IMR-90 (cell line): ENCODE data around the gene SHROOM4. TPM values are rescaled to one million over a fixed set of nuclear protein-coding genes. Genes with fewer than 3 reads are reported as not detected.

Source experiments
- ATAC-seq: fragments of 200-7000 bp; cut with Tn5 transposase; 2 replicates; pipeline ENCODE4 v1.9.1; 2020; ENCODE audit warnings: low read depth, mild to moderate bottlenecking, moderate library complexity
- BruUV-seq: library from RNA; stranded (reverse); fragments of 400-500 nt; replicated peaks from 2 replicates; lab custom pipeline; 2021; lab: Mats Ljungman, UMichigan
- CTCF ChIA-PET: fragments of 300-600 bp; formaldehyde crosslinking; extraction: SDS; loops from one replicate; lab custom pipeline; 2021; ENCODE audit warnings: antibody characterized with exemption; lab: Yijun Ruan, JAX
- POLR2A ChIA-PET: fragments of 300-600 bp; sonication (Branson Sonifier 250); formaldehyde crosslinking; loops from one replicate; lab custom pipeline; 2022; ENCODE audit warnings: antibody characterized with exemption; ENCODE audit not compliant: unreplicated experiment; lab: Charles Lee
- DNase-seq: peaks from one replicate; pipeline ENCODE4 v3.0.0; 2013
- H2AFZ ChIP-seq: replicated peaks from 2 replicates; pipeline ENCODE3; 2013; ENCODE audit warnings: low read length, mild to moderate bottlenecking; ENCODE audit not compliant: poor library complexity
- H2AK5ac ChIP-seq: 2 replicates; pipeline ENCODE4 v1.6.1; 2013; ENCODE audit warnings: low read depth, low read length, inconsistent platforms
- H2AK9ac ChIP-seq: replicated peaks from 2 replicates; pipeline ENCODE3; 2013; ENCODE audit warnings: mild to moderate bottlenecking, low read depth, low read length, moderate library complexity; ENCODE audit not compliant: poor library complexity
- H2BK120ac ChIP-seq: 2 replicates; pipeline ENCODE4 v1.6.1; 2013; ENCODE audit warnings: low read depth, low read length, inconsistent platforms
- H2BK15ac ChIP-seq: 3 replicates; pipeline ENCODE4 v1.6.1; 2013; ENCODE audit warnings: low read depth, low read length, inconsistent platforms
- H2BK20ac ChIP-seq: 2 replicates; pipeline ENCODE4 v1.6.1; 2013; ENCODE audit warnings: low read depth, mild to moderate bottlenecking, inconsistent platforms, low read length, moderate library complexity
- H2BK5ac ChIP-seq: 2 replicates; pipeline ENCODE4 v1.6.1; 2013; ENCODE audit warnings: mild to moderate bottlenecking, low read depth, low read length, inconsistent platforms; ENCODE audit not compliant: poor library complexity, severe bottlenecking
- H3K14ac ChIP-seq: replicated peaks from 2 replicates; pipeline ENCODE4 v1.6.1; 2013; ENCODE audit warnings: low read depth, low read length, inconsistent platforms
- H3K18ac ChIP-seq: 2 replicates; pipeline ENCODE4 v1.6.1; 2013; ENCODE audit warnings: low read depth, low read length, control low read depth
- H3K23ac ChIP-seq: 2 replicates; pipeline ENCODE4 v1.6.1; 2013; ENCODE audit warnings: low read depth, low read length, inconsistent platforms
- H3K27ac ChIP-seq: 2 replicates; pipeline ENCODE4 v1.5.1; 2013; ENCODE audit warnings: mild to moderate bottlenecking, control low read depth, low read length; ENCODE audit not compliant: insufficient read depth
- H3K27me3 ChIP-seq: 2 replicates; pipeline ENCODE4 v1.6.1; 2013; ENCODE audit warnings: low read length; ENCODE audit not compliant: control insufficient read depth, insufficient read depth
- H3K36me3 ChIP-seq: 2 replicates; pipeline ENCODE4 v1.6.1; 2013; ENCODE audit warnings: low read length, mixed read lengths; ENCODE audit not compliant: control insufficient read depth, insufficient read depth
- H3K4ac ChIP-seq: 2 replicates; pipeline ENCODE4 v1.6.1; 2013; ENCODE audit warnings: low read depth, low read length, inconsistent platforms
- H3K4me1 ChIP-seq: 2 replicates; pipeline ENCODE4 v1.6.1; 2013; ENCODE audit warnings: low read length, mixed read lengths; ENCODE audit not compliant: control insufficient read depth, insufficient read depth
- H3K4me2 ChIP-seq: 2 replicates; pipeline ENCODE4 v1.6.1; 2013; ENCODE audit warnings: low read depth, mild to moderate bottlenecking, control low read depth, low read length, moderate library complexity
- H3K4me3 ChIP-seq: 2 replicates; pipeline ENCODE4 v1.5.1; 2013; ENCODE audit warnings: low read depth, mild to moderate bottlenecking, control low read depth, low read length, moderate library complexity; ENCODE audit not compliant: insufficient read depth
- H3K56ac ChIP-seq: 2 replicates; pipeline ENCODE4 v1.6.1; 2013; ENCODE audit warnings: low read length, inconsistent platforms; ENCODE audit not compliant: insufficient read depth; ENCODE audit errors: extremely low read depth
- H3K79me1 ChIP-seq, 2 experiments: 2 replicates each; pipeline ENCODE4 v1.6.1; 2013; ENCODE audit warnings: low read length in 2 of 2, inconsistent platforms in 1 of 2, low read depth in 1 of 2
- H3K9ac ChIP-seq: 2 replicates; pipeline ENCODE4 v1.6.1; 2013; ENCODE audit warnings: low read depth, low read length, control low read depth
- H3K9me1 ChIP-seq: 2 replicates; pipeline ENCODE4 v1.6.1; 2013; ENCODE audit warnings: low read length, inconsistent platforms; ENCODE audit not compliant: insufficient read depth
- H3K9me3 ChIP-seq: 2 replicates; pipeline ENCODE4 v1.6.1; 2013; ENCODE audit warnings: low read length; ENCODE audit not compliant: control insufficient read depth, insufficient read depth
- H4K20me1 ChIP-seq: 2 replicates; pipeline ENCODE4 v1.6.1; 2013; ENCODE audit warnings: low read length, inconsistent platforms; ENCODE audit not compliant: insufficient read depth
- H4K5ac ChIP-seq: 2 replicates; pipeline ENCODE4 v1.6.1; 2013; ENCODE audit warnings: mild to moderate bottlenecking, low read depth, low read length, control low read depth
- H4K8ac ChIP-seq, 2 experiments: 2 replicates each; pipeline ENCODE4 v1.6.1; 2013; ENCODE audit warnings: low read depth in 2 of 2, low read length in 2 of 2, control low read depth in 1 of 2, inconsistent platforms in 1 of 2
- H4K91ac ChIP-seq: 2 replicates; pipeline ENCODE4 v1.6.1; 2013; ENCODE audit warnings: low read depth, low read length, inconsistent platforms; ENCODE audit not compliant: insufficient read depth
- CEBPB ChIP-seq: IDR thresholded peaks from 2 replicates; pipeline ENCODE4 v1.6.1; 2012; ENCODE audit warnings: low read depth, low read length, improper control_type of control experiment
- WGBS, 2 experiments: methylation state at CpG; one replicate each; pipeline versions ENCODE4 v1.1.5 to v1.1.7; 2013; ENCODE audit warnings: missing lambda C conversion rate in 2 of 2; ENCODE audit not compliant: insufficient read length in 1 of 2; ENCODE audit errors: extremely low coverage in 2 of 2; 5-methylcytosine and 5-hydroxymethylcytosine counted together
- dilution Hi-C: fragments of 300-500 bp; cut with HindIII; formaldehyde crosslinking; loops from one replicate; pipeline ENCODE4 v1.14.3; 2018; ENCODE audit warnings: low sequenced_read_pairs; ENCODE audit not compliant: unreplicated experiment
- in situ Hi-C: fragments of 300-500 bp; cut with MboI; formaldehyde crosslinking; loops from 3 replicates; pipeline ENCODE4 v1.14.3; 2019; ENCODE audit warnings: low sequenced_read_pairs, inconsistent platforms, mixed read lengths
- intact Hi-C: fragments of 100-400 bp; cut with micrococcal nuclease; formaldehyde crosslinking; loops from 2 replicates; pipeline ENCODE4 v1.10.0; 2022
- polyA plus RNA-seq, 3 experiments: library from polyadenylated mRNA; depleted of rRNA; stranded (reverse); fragments of >200 nt; gene quantifications; 2 replicates each; pipeline ENCODE4 v1.2.3, GENCODE V29; 2012; ENCODE audit warnings: low replicate concordance in 1 of 3
- total RNA-seq: library from RNA; depleted of rRNA; stranded (reverse); fragments of >200 nt; gene quantifications from 2 replicates; pipeline ENCODE4 v1.2.3, GENCODE V29; 2012

SHROOM4 gene
- total and polyA plus RNA-seq, 2 of the 4 experiments (the other 2 are of a cell fraction), result 1.0 to 2.2 TPM

- H3K56ac ChIP-seq, result no peak overlapping the region
- no peak overlapping the region for H3K4ac ChIP-seq
- no peak overlapping the region for H3K18ac ChIP-seq
- DNase-seq (no peak), ATAC-seq (no peak)
- H4K91ac ChIP-seq, result no peak overlapping the region
- no peaks in the 10 kb centered on the region for H3K9me3 ChIP-seq
- no peak overlapping the region for H2BK120ac ChIP-seq
- no peak overlapping the region for H3K9ac ChIP-seq
- H2AFZ ChIP-seq, result no peak overlapping the region
- no TSS peak for BruUV-seq
- H3K4me3 ChIP-seq, result no peak overlapping the region
- TF ChIP-seq CEBPB, result no peak
- H3K27ac ChIP-seq, result no peak overlapping the region
- intact Hi-C loops (no loop called here), dilution Hi-C loops (no loop called here), in situ Hi-C loops (no loop called here)
- no peaks in the 10 kb centered on the region for H3K79me1 ChIP-seq
- H4K20me1 ChIP-seq, result no peaks in the 10 kb centered on the region
- ChIA-PET POLR2A (no interaction called here), CTCF (no interaction called here)
- H4K8ac ChIP-seq, result no peak overlapping the region
- H2BK20ac ChIP-seq, result no peak overlapping the region
- no peak overlapping the region for H2AK9ac ChIP-seq
- no peak overlapping the region for H2BK5ac ChIP-seq
- no peaks in the 10 kb centered on the region for H3K36me3 ChIP-seq
- H2BK15ac ChIP-seq, result no peak overlapping the region
- no peaks in the 10 kb centered on the region for H3K9me1 ChIP-seq
- H3K4me2 ChIP-seq, result no peak overlapping the region
- H3K4me1 ChIP-seq, result no peaks in the 10 kb centered on the region
- H4K5ac ChIP-seq, result no peak overlapping the region
- no peak overlapping the region for H3K14ac ChIP-seq
- H3K27me3 ChIP-seq, result peaks cover 4% of the 10 kb centered on the region
- H2AK5ac ChIP-seq, result no peak overlapping the region
- H3K23ac ChIP-seq, result no peak overlapping the region
- no CpG with 5 or more reads among the region's 1 CpG for WGBS, 2 experiments
Measured at GRCh38 chrX:50622751-50623150, 191.2 kb downstream of the SHROOM4 start.
